T-cell (primary cell): ENCODE data around the gene GJD2. TPM values are rescaled to one million over a fixed set of nuclear protein-coding genes. Genes with fewer than 3 reads are reported as not detected.

ENCODE experiments used
- ATAC-seq, 4 experiments: fragments of 200-7000 bp in 3 of 4; fragments of 150-1000 bp in 1 of 4; cut with Tn5 transposase; replicated peaks in 1 of 4; 1 replicate in 3 of 4; 2 replicates in 1 of 4; pipeline ENCODE4 v1.10.0; 2021; ENCODE audit warnings: moderate library complexity in 3 of 4, mild to moderate bottlenecking in 2 of 4, moderate number of reproducible peaks in 1 of 4
- CTCF ChIA-PET, 2 donors: fragments of 300-600 bp; sonication (Branson Sonifier 250); formaldehyde crosslinking; loops; one replicate each; lab custom pipeline; 2022; ENCODE audit warnings: antibody characterized with exemption in 2 of 2; lab: Charles Lee
- POLR2A ChIA-PET, 2 donors: fragments of 300-600 bp; sonication (Branson Sonifier 250); formaldehyde crosslinking; loops; one replicate each; lab custom pipeline; 2022; ENCODE audit warnings: antibody characterized with exemption in 2 of 2; lab: Charles Lee
- DNase-seq, 35 experiments: peaks; one replicate each; pipeline versions ENCODE4 v3.0.0 to v3.0.0-alpha.2; 2013 to 2023
- H3K27ac ChIP-seq: one replicate; pipeline ENCODE4 v1.5.1; 2013; ENCODE audit warnings: low read length
- H3K27me3 ChIP-seq, 2 experiments: replicated peaks in 1 of 2; 1 replicate in 1 of 2; 2 replicates in 1 of 2; pipeline versions ENCODE4 v1.6.1 to v1.7.0; 2013; ENCODE audit warnings: low read length in 1 of 2, mixed read lengths in 1 of 2; ENCODE audit not compliant: control insufficient read depth in 2 of 2, insufficient read depth in 2 of 2; ENCODE audit errors: extremely low read depth in 1 of 2
- H3K36me3 ChIP-seq, 2 donors: 1 replicate in 1 of 2; 2 replicates in 1 of 2; pipeline versions ENCODE4 v1.6.1 to v1.7.0; 2013; ENCODE audit warnings: low read length in 1 of 2; ENCODE audit not compliant: control insufficient read depth in 2 of 2, insufficient read depth in 1 of 2; ENCODE audit errors: extremely low read depth in 1 of 2
- H3K4me1 ChIP-seq, 2 experiments: 1 replicate in 1 of 2; 2 replicates in 1 of 2; pipeline versions ENCODE4 v1.6.1 to v1.7.0; 2013; ENCODE audit warnings: low read length in 2 of 2, mixed read lengths in 1 of 2; ENCODE audit not compliant: insufficient read depth in 2 of 2, control insufficient read depth in 1 of 2; ENCODE audit errors: extremely low read depth in 1 of 2
- H3K4me3 ChIP-seq, 2 donors: 1 replicate in 1 of 2; 2 replicates in 1 of 2; pipeline versions ENCODE4 v1.5.1 to v1.7.0; 2013; ENCODE audit warnings: mild to moderate bottlenecking in 2 of 2, low read length in 1 of 2, moderate library complexity in 1 of 2; ENCODE audit not compliant: control insufficient read depth in 1 of 2; ENCODE audit errors: extremely low read depth in 1 of 2
- H3K9me3 ChIP-seq: 2 replicates; pipeline ENCODE4 v1.7.0; 2013
- H3K27ac Mint-ChIP-seq, 2 donors: one replicate each; pipeline ENCODE4 v1.8.0; 2020 to 2021; ENCODE audit warnings: mild to moderate bottlenecking in 2 of 2, mixed read lengths in 2 of 2
- H3K27me3 Mint-ChIP-seq, 2 donors: one replicate each; pipeline ENCODE4 v1.8.0; 2021 to 2022; ENCODE audit warnings: mixed read lengths in 2 of 2
- H3K36me3 Mint-ChIP-seq: one replicate; pipeline ENCODE4 v1.8.0; 2021; ENCODE audit warnings: mixed read lengths
- H3K4me1 Mint-ChIP-seq, 3 donors: one replicate each; pipeline ENCODE4 v1.8.0; 2020 to 2022; ENCODE audit warnings: mixed read lengths in 3 of 3, mild to moderate bottlenecking in 1 of 3
- H3K4me3 Mint-ChIP-seq, 3 donors: one replicate each; pipeline ENCODE4 v1.8.0; 2020 to 2022; ENCODE audit warnings: mild to moderate bottlenecking in 3 of 3, mixed read lengths in 3 of 3, moderate library complexity in 3 of 3
- H3K9me3 Mint-ChIP-seq, 3 donors: one replicate each; pipeline ENCODE4 v1.8.0; 2020 to 2022; ENCODE audit warnings: mixed read lengths in 3 of 3
- WGBS: methylation state at CpG from one replicate; pipeline ENCODE4 v1.1.5; 2013; ENCODE audit warnings: missing lambda C conversion rate; ENCODE audit not compliant: insufficient coverage; 5-methylcytosine and 5-hydroxymethylcytosine counted together
- total RNA-seq, 35 experiments: library from RNA in 6 of 35; stranded (reverse) in 6 of 35; fragments of 120-200 nt in 1 of 35; gene quantifications; one replicate each; pipeline versions ENCODE4 v1.2.1 to v1.2.4 and lab custom pipeline; 2013 to 2026

Gene GJD2
- total RNA-seq, 5 donors from 2014 or later (not counting 1 experiment from before 2014, with no cell fraction given) = not detected

GRCh38 chr15:34718681-34719665, 35.8 kb downstream of the GJD2 start:
- WGBS = no CpG with 5 or more reads among the region's 1 CpG
- H3K27ac ChIP-seq = no peak overlapping the region
- CTCF ChIA-PET = no interaction called here
- H3K9me3 Mint-ChIP-seq = no peaks in the 10 kb centered on the region
- no peak overlapping the region for H3K27ac Mint-ChIP-seq
- DNase-seq (no peak), ATAC-seq (no peak)
- H3K4me3 ChIP-seq = no peak overlapping the region
- peaks cover 0 to 17% of the 10 kb centered on the region in 2 experiments for H3K27me3 ChIP-seq
- H3K27me3 Mint-ChIP-seq = peaks cover 32 to 45% of the 10 kb centered on the region in 2 donors
- H3K4me1 Mint-ChIP-seq = peaks cover 0 to 2% (median 0%) of the 10 kb centered on the region in 3 donors
- H3K4me1 ChIP-seq = no peaks in the 10 kb centered on the region
- no peak overlapping the region for H3K4me3 Mint-ChIP-seq
- H3K36me3 ChIP-seq = no peaks in the 10 kb centered on the region
- no peaks in the 10 kb centered on the region for H3K36me3 Mint-ChIP-seq
- no peaks in the 10 kb centered on the region for H3K9me3 ChIP-seq
- POLR2A ChIA-PET = no interaction called here

GRCh38 chr15:34717729-34718128, 37.1 kb downstream of the GJD2 start:
- no peaks in the 10 kb centered on the region for H3K36me3 ChIP-seq
- H3K9me3 ChIP-seq = no peaks in the 10 kb centered on the region
- Mint-ChIP-seq H3K27me3 (peaks cover 28 to 47% of the 10 kb centered on the region in 2 donors), H3K9me3 (no peaks in the 10 kb centered on the region), H3K36me3 (no peaks in the 10 kb centered on the region), H3K27ac (no peak overlapping the region), H3K4me3 (no peak overlapping the region), H3K4me1 (peaks cover 0 to 2% (median 0%) of the 10 kb centered on the region in 3 donors)
- DNase-seq = no peak
- no peaks in the 10 kb centered on the region for H3K4me1 ChIP-seq
- no peak for ATAC-seq
- ChIA-PET POLR2A (no interaction called here), CTCF (no interaction called here)
- no CpG with 5 or more reads among the region's 2 CpGs for WGBS
- H3K4me3 ChIP-seq = no peak overlapping the region
- H3K27ac ChIP-seq = no peak overlapping the region
- H3K27me3 ChIP-seq = peaks cover 0 to 17% of the 10 kb centered on the region in 2 experiments

DNA sequence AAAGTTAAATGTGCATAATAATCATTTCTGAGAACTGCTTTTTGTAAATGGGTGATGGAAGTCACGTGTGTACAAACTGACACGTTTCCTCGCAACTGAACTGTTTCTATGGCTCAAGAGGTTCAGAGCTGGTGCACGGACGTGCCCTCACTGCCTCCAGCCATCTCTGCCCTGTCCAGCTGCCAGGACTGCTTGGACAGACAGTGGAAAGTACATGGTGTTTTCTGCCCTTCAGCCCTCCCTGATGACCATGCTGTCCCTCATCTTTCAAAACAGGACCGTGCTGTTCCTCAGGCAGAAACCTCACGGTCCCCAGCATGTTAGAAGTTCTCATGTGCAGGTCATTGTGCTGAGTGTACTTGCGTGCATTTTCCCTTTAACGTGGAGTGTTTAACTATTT, 38.7 kb downstream of the GJD2 start:
- Mint-ChIP-seq H3K4me3 (no peak overlapping the region), H3K36me3 (no peaks in the 10 kb centered on the region), H3K27ac (no peak overlapping the region), H3K27me3 (peaks cover 21 to 41% of the 10 kb centered on the region in 2 donors), H3K9me3 (no peaks in the 10 kb centered on the region), H3K4me1 (no peaks in the 10 kb centered on the region)
- Histone ChIP-seq H3K4me1 (no peaks in the 10 kb centered on the region), H3K27me3 (peaks cover 0 to 9% of the 10 kb centered on the region in 2 experiments), H3K4me3 (no peak overlapping the region), H3K9me3 (no peaks in the 10 kb centered on the region), H3K36me3 (no peaks in the 10 kb centered on the region), H3K27ac (no peak overlapping the region)
- DNase-seq (no peak), ATAC-seq (no peak)
- WGBS = 86% methylated on average over 7 of the region's 9 CpGs
- POLR2A ChIA-PET = no interaction called here
- CTCF ChIA-PET = no interaction called here

- WGBS = 66% methylated on average over 3 of the region's 5 CpGs
- Mint-ChIP-seq H3K4me3 (no peak overlapping the region), H3K27ac (no peak overlapping the region), H3K36me3 (no peaks in the 10 kb centered on the region), H3K27me3 (peaks cover 16 to 38% of the 10 kb centered on the region in 2 donors), H3K9me3 (no peaks in the 10 kb centered on the region), H3K4me1 (no peaks in the 10 kb centered on the region)
- DNase-seq = no peak
- ATAC-seq = no peak
- H3K9me3 ChIP-seq = no peaks in the 10 kb centered on the region
- H3K4me1 ChIP-seq = no peaks in the 10 kb centered on the region
- H3K36me3 ChIP-seq = no peaks in the 10 kb centered on the region
- peaks cover 0 to 7% of the 10 kb centered on the region in 2 experiments for H3K27me3 ChIP-seq
- ChIA-PET CTCF (no interaction called here), POLR2A (no interaction called here)
- no peak overlapping the region for H3K4me3 ChIP-seq
- H3K27ac ChIP-seq = no peak overlapping the region
Observed at GRCh38 chr15:34714476-34715121, 40.2 kb downstream of the GJD2 start.

- Mint-ChIP-seq H3K27me3 (peaks cover 18 to 40% of the 10 kb centered on the region in 2 donors), H3K36me3 (no peaks in the 10 kb centered on the region), H3K9me3 (no peaks in the 10 kb centered on the region), H3K4me1 (no peaks in the 10 kb centered on the region), H3K27ac (no peak overlapping the region), H3K4me3 (no peak overlapping the region)
- Histone ChIP-seq H3K4me3 (no peak overlapping the region), H3K36me3 (no peaks in the 10 kb centered on the region), H3K27me3 (peaks cover 0 to 5% of the 10 kb centered on the region in 2 experiments), H3K27ac (no peak overlapping the region), H3K9me3 (no peaks in the 10 kb centered on the region), H3K4me1 (no peaks in the 10 kb centered on the region)
- CTCF ChIA-PET = no interaction called here
- DNase-seq (no peak), ATAC-seq (no peak)
- WGBS = 63% methylated on average over 1 of the region's 1 CpG
- POLR2A ChIA-PET = interaction anchor here in 1 of 2 donors (0.6 kb wide), 1 partner anchor 716 kb away, joined by 3 read pairs; no protein-coding TSS in a partner anchor
Observed at GRCh38 chr15:34713635-34714034, 41.2 kb downstream of the GJD2 start.

GRCh38 chr15:34709866-34710265, 44.9 kb downstream of the GJD2 start:
- no peak overlapping the region for H3K27ac ChIP-seq
- Mint-ChIP-seq H3K4me3 (no peak overlapping the region), H3K36me3 (no peaks in the 10 kb centered on the region), H3K9me3 (no peaks in the 10 kb centered on the region), H3K4me1 (no peaks in the 10 kb centered on the region), H3K27ac (no peak overlapping the region), H3K27me3 (peaks cover 20 to 39% of the 10 kb centered on the region in 2 donors)
- no peaks in the 10 kb centered on the region for H3K4me1 ChIP-seq
- H3K27me3 ChIP-seq = peaks cover 0 to 5% of the 10 kb centered on the region in 2 experiments
- H3K36me3 ChIP-seq = no peaks in the 10 kb centered on the region
- 60% methylated on average over 2 of the region's 7 CpGs for WGBS
- ATAC-seq (no peak), DNase-seq (no peak)
- no peak overlapping the region for H3K4me3 ChIP-seq
- H3K9me3 ChIP-seq = no peaks in the 10 kb centered on the region
- CTCF ChIA-PET = no interaction called here
- POLR2A ChIA-PET = no interaction called here
